Endothelial cell of umbilical vein (primary cell): Measurements from ENCODE around the gene DAPK2. TPM values are rescaled to one million over a fixed set of nuclear protein-coding genes. Genes with fewer than 3 reads are reported as not detected.

ENCODE experiments used
- BruUV-seq: library from RNA; stranded (reverse); fragments of 400-500 nt; replicated peaks from 2 replicates; lab custom pipeline; 2021; lab: Mats Ljungman, UMichigan
- CTCF ChIA-PET: fragments of 300-600, 350-600 bp; sonication (Branson Sonifier 250); formaldehyde crosslinking; loops from one replicate; lab custom pipeline; 2021; ENCODE audit warnings: antibody characterized with exemption, inconsistent platforms; lab: Charles Lee
- POLR2A ChIA-PET: fragments of 300-600, 350-600 bp; sonication (Branson Sonifier 250); formaldehyde crosslinking; loops from one replicate; lab custom pipeline; 2021; ENCODE audit warnings: antibody characterized with exemption, inconsistent platforms; lab: Charles Lee
- DNase-seq: peaks from one replicate; pipeline ENCODE4 v3.0.0-alpha.2; 2011; ENCODE audit warnings: low read depth, low spot score
- FAIRE-seq: peaks from 2 replicates; lab custom pipeline; 2011; peaks lifted over from hg19 to GRCh38; lab: Jason Lieb, UNC
- H2AFZ ChIP-seq: 2 replicates; pipeline ENCODE4 v1.6.0; 2012; ENCODE audit warnings: low read depth, low read length, control low read depth, inconsistent platforms
- H3K27ac ChIP-seq: 2 replicates; pipeline ENCODE4 v1.5.1; 2011; ENCODE audit warnings: low read depth, mild to moderate bottlenecking, control low read depth, low read length, moderate library complexity; ENCODE audit not compliant: insufficient read depth
- H3K27me3 ChIP-seq, 2 experiments: 2 replicates each; pipeline versions ENCODE4 v1.6.0 to v1.6.1; 2011; ENCODE audit warnings: low read length in 2 of 2, mixed read lengths in 1 of 2; ENCODE audit not compliant: control insufficient read depth in 2 of 2, insufficient read depth in 2 of 2
- H3K36me3 ChIP-seq, 2 experiments: 2 replicates in 1 of 2; 3 replicates in 1 of 2; pipeline ENCODE4 v1.5.1; 2011; ENCODE audit warnings: low read length in 2 of 2, mild to moderate bottlenecking in 1 of 2, moderate library complexity in 1 of 2; ENCODE audit not compliant: control insufficient read depth in 2 of 2, insufficient read depth in 2 of 2; ENCODE audit errors: extremely low read depth in 1 of 2
- H3K4me1 ChIP-seq: 3 replicates; pipeline ENCODE4 v1.5.1; 2011; ENCODE audit warnings: mild to moderate bottlenecking, low read length; ENCODE audit not compliant: control insufficient read depth, insufficient read depth; ENCODE audit errors: extremely low read depth
- H3K4me2 ChIP-seq: 2 replicates; pipeline ENCODE4 v1.6.1; 2011; ENCODE audit warnings: low read length, control low read depth, mixed read lengths; ENCODE audit not compliant: insufficient read depth
- H3K4me3 ChIP-seq, 3 experiments: fragments of 200-600 bp in 1 of 3; sonication (generic), shearing (Covaris generic) in 1 of 3; replicated peaks in 1 of 3; 2 replicates each; pipeline ENCODE4 v1.5.1; 2011 to 2016; ENCODE audit warnings: control low read depth in 3 of 3, low read length in 3 of 3, mild to moderate bottlenecking in 2 of 3, inconsistent platforms in 1 of 3, low read depth in 1 of 3, moderate library complexity in 1 of 3; ENCODE audit not compliant: insufficient read depth in 1 of 3
- H3K79me2 ChIP-seq: 2 replicates; pipeline ENCODE4 v1.6.0; 2012; ENCODE audit warnings: low read length, inconsistent platforms; ENCODE audit not compliant: control insufficient read depth, insufficient read depth
- H3K9ac ChIP-seq: replicated peaks from 2 replicates; pipeline ENCODE3; 2011; ENCODE audit warnings: low read length, control low read depth; ENCODE audit not compliant: insufficient read depth; ENCODE audit errors: extremely low read depth
- H3K9me1 ChIP-seq: replicated peaks from 3 replicates; pipeline ENCODE4 v1.6.0; 2011; ENCODE audit warnings: mild to moderate bottlenecking, low read length; ENCODE audit not compliant: control insufficient read depth, insufficient read depth; ENCODE audit errors: extremely low read depth
- H3K9me3 ChIP-seq: replicated peaks from 2 replicates; pipeline ENCODE4 v1.5.1; 2012; ENCODE audit warnings: low read length, inconsistent platforms; ENCODE audit not compliant: control insufficient read depth, insufficient read depth
- H4K20me1 ChIP-seq: replicated peaks from 2 replicates; pipeline ENCODE3; 2011; ENCODE audit warnings: mild to moderate bottlenecking, low read length; ENCODE audit not compliant: control insufficient read depth, insufficient read depth; ENCODE audit errors: extremely low read depth
- CTCF ChIP-seq, 2 donors: IDR thresholded peaks; 1 replicate in 1 of 2; 2 replicates in 1 of 2; pipeline ENCODE4 v1.5.1; 2011; ENCODE audit warnings: low read length in 2 of 2, mild to moderate bottlenecking in 2 of 2, moderate library complexity in 2 of 2, control low read depth in 1 of 2, inconsistent platforms in 1 of 2, low read depth in 1 of 2; ENCODE audit not compliant: insufficient read depth in 1 of 2; ENCODE audit errors: extremely low read depth in 1 of 2
- MYC ChIP-seq: IDR thresholded peaks from one replicate; pipeline ENCODE4 v1.6.1; 2011; ENCODE audit warnings: mild to moderate bottlenecking, low read depth, low read length
- POLR2AphosphoS5 ChIP-seq: IDR thresholded peaks from 2 replicates; pipeline ENCODE4 v1.6.1; 2012; ENCODE audit warnings: low read depth, mild to moderate bottlenecking, control low read depth, low read length, moderate library complexity; ENCODE audit not compliant: insufficient read depth
- dilution Hi-C: fragments of 300-500 bp; cut with MboI; formaldehyde crosslinking; loops from one replicate; pipeline ENCODE4 v1.15.0; 2019; ENCODE audit warnings: low sequenced_read_pairs; ENCODE audit not compliant: extremely low pct_ligation_motif_present
- intact Hi-C: fragments of 100-400 bp; cut with micrococcal nuclease; formaldehyde crosslinking; loops from one replicate; pipeline ENCODE4 v1.10.0; 2022
- polyA plus RNA-seq, 4 experiments: library from polyadenylated mRNA; depleted of rRNA in 3 of 4; stranded (reverse) in 3 of 4; unstranded in 1 of 4; fragments of >200 nt; gene quantifications; 2 replicates each; pipeline versions ENCODE4 v1.2.1 to v1.2.3, GENCODE V29; 2011 to 2012; ENCODE audit warnings: missing spikeins in 1 of 4
- total RNA-seq: library from RNA; stranded (reverse); gene quantifications from 2 replicates; pipeline ENCODE4 v1.2.3, GENCODE V29; 2021

The DAPK2 gene
- total and polyA plus RNA-seq, 2 donors (not counting 3 experiments of a cell fraction or from before 2014, with no cell fraction given): 2.8 to 6.7 TPM

- TF ChIP-seq POLR2AphosphoS5: no peak
- CTCF ChIA-PET: interaction anchor here (0.7 to 4.8 kb wide), 32 partner anchors 9 to 194 kb away, joined by 3 to 38 read pairs (median 5); partner anchors contain the start of gene DAPK2
Observed at GRCh38 chr15:63945838-63946298, 100.4 kb downstream of the DAPK2 start.

GRCh38 chr15:63945007-63945788 lies 101.1 kb downstream of the DAPK2 start:
- Histone ChIP-seq H3K36me3 (no peaks in the 10 kb centered on the region), H3K27ac (no peak overlapping the region), H3K9me1 (no peaks in the 10 kb centered on the region), H3K9me3 (no peaks in the 10 kb centered on the region), H3K79me2 (no peaks in the 10 kb centered on the region), H3K9ac (no peak overlapping the region), H4K20me1 (no peaks in the 10 kb centered on the region), H3K27me3 (no peaks in the 10 kb centered on the region), H3K4me2 (no peak overlapping the region), H3K4me1 (peaks cover 7% of the 10 kb centered on the region), H2AFZ (peak overlapping the region; percentile 77), H3K4me3 (no peak overlapping the region)
- BruUV-seq: no TSS peak
- intact Hi-C loops: loop anchor here (1.0 kb wide), 2 partner anchors 101 to 193 kb away; partner anchors contain the start of gene DAPK2
- TF ChIP-seq MYC: no peak
- peak; percentile 92 for TF ChIP-seq CTCF (IDR thresholded peaks at IDR 0.05; ENCODE audit: extremely low read depth in 1 of 2, insufficient read depth in 1 of 2, low read depth in 1 of 2, low read length in 2 of 2)
- CTCF ChIA-PET: interaction anchor here (0.7 to 4.8 kb wide), 34 partner anchors 8 to 193 kb away, joined by 3 to 38 read pairs (median 4); partner anchors contain the start of gene DAPK2
- POLR2A ChIA-PET: interaction anchor here (1.0 kb wide), 1 partner anchor 38 kb away, joined by 3 read pairs; no protein-coding TSS in a partner anchor
- FAIRE-seq (peak; percentile 79), DNase-seq (peak; percentile 54)
- dilution Hi-C loops: no loop called here

More at GRCh38 chr15:63945838-63946298, 100.4 kb downstream of the DAPK2 start:
- intact Hi-C loops (loop anchor here (1.0 kb wide), 2 partner anchors 100 to 194 kb away; partner anchors contain the start of gene DAPK2), dilution Hi-C loops (no loop called here)
- H3K4me1 ChIP-seq: peaks cover 8% of the 10 kb centered on the region
- H3K9ac ChIP-seq: no peak overlapping the region
- H3K9me3 ChIP-seq: no peaks in the 10 kb centered on the region
- H3K4me2 ChIP-seq: no peak overlapping the region
- no TSS peak for BruUV-seq
- H3K4me3 ChIP-seq: no peak overlapping the region
- H3K9me1 ChIP-seq: no peaks in the 10 kb centered on the region
- H3K27me3 ChIP-seq: no peaks in the 10 kb centered on the region
- no peak for FAIRE-seq
- no peaks in the 10 kb centered on the region for H4K20me1 ChIP-seq
- H3K36me3 ChIP-seq: no peaks in the 10 kb centered on the region
- no peak for DNase-seq
- H3K79me2 ChIP-seq: no peaks in the 10 kb centered on the region
- POLR2A ChIA-PET: interaction anchor here (1.0 kb wide), 1 partner anchor 37 kb away, joined by 3 read pairs; no protein-coding TSS in a partner anchor
- H2AFZ ChIP-seq: peak overlapping the region; percentile 77
- H3K27ac ChIP-seq: no peak overlapping the region
